Measurements from ENCODE around the gene ZNF709.

DNA sequence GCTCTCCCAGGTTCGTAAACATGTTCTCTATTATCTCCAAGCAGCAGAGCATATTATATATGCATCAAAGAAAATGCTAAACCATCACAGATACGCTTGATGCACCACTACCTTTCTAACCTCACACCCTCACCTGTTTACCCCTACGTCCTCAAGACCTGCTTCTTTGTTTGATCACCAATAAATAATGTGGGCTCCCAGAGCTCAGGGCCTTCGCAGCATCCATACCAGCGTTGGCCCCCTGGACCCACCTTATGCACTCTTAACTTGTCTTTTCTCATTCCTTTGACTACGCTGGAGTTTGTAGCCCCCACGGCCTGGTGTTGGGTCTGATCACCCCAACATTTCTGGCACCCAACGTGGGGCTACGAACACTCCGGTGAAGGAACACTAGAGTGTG is 33.8 kb downstream of the ZNF709 start:
- TF ChIP-seq, protein P1, sequence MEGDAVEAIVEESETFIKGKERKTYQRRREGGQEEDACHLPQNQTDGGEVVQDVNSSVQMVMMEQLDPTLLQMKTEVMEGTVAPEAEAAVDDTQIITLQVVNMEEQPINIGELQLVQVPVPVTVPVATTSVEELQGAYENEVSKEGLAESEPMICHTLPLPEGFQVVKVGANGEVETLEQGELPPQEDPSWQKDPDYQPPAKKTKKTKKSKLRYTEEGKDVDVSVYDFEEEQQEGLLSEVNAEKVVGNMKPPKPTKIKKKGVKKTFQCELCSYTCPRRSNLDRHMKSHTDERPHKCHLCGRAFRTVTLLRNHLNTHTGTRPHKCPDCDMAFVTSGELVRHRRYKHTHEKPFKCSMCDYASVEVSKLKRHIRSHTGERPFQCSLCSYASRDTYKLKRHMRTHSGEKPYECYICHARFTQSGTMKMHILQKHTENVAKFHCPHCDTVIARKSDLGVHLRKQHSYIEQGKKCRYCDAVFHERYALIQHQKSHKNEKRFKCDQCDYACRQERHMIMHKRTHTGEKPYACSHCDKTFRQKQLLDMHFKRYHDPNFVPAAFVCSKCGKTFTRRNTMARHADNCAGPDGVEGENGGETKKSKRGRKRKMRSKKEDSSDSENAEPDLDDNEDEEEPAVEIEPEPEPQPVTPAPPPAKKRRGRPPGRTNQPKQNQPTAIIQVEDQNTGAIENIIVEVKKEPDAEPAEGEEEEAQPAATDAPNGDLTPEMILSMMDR (conservative IDR thresholded peaks at IDR 0.05 in 1 of 2, IDR thresholded peaks at IDR 0.05 in 1 of 2; ENCODE audit: extremely low read depth in 1 of 2, insufficient read depth in 1 of 2, low read depth in 1 of 2, low read length in 2 of 2): no peak
- TF ChIP-seq EZH2 (IDR thresholded peaks at IDR 0.05; ENCODE audit: borderline replicate concordance, low read length): no peak

Data from mammary epithelial cell (primary cell).